Thoracic aorta endothelial cell (primary cell): ENCODE results near the gene TMEM18. TPM values are rescaled to one million over a fixed set of nuclear protein-coding genes. Genes with fewer than 3 reads are reported as not detected.

ENCODE experiments used
- total RNA-seq: library from RNA; depleted of rRNA; stranded (reverse); fragments of >200 nt; gene quantifications from 2 replicates; pipeline ENCODE4 v1.2.3, GENCODE V29; 2012

The TMEM18 gene
- total RNA-seq, result 18.7 and 32.6 TPM in 2 replicates

GRCh38 chr2:677056-677958 is at the start of gene TMEM18:
TSS of gene TMEM18 (minus strand) at chr2:677406. CDS start at chr2:677345, 61 bp downstream.

